Measurements from ENCODE around the gene PNISR.

Gene PNISR

DNA sequence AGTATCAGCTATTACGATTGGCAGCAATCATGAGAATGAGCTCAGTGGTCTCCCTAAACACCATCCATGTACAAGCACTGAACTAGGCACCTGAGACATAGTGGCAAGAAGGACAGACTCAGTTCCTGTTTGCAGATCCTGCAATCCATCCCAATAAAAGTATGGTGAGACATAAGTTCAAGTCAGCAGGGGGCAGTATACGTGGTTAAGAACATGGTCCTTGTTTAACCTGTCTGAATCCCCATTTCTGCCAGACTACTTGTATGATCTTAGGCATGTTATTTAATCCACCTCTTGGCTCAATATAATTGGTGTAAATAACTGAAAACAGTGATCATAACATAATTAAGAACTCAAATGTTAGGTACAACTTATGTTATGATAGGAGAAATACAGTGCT lies 33.2 kb upstream of the PNISR start:
- Histone ChIP-seq H2AFZ (no peak overlapping the region), H3K4me2 (ENCODE audit: low read length) (no peak overlapping the region), H3K27me3 (ENCODE audit: control insufficient read depth, insufficient read depth, low read length) (no peaks in the 10 kb centered on the region), H3K36me3 (ENCODE audit: control insufficient read depth, insufficient read depth, low read length) (no peaks in the 10 kb centered on the region), H3K79me2 (no peaks in the 10 kb centered on the region), H3K4me1 (no peaks in the 10 kb centered on the region), H3K4me3 (ENCODE audit: low read depth, low read length) (no peak overlapping the region), H3K9me3 (ENCODE audit: control insufficient read depth, low read length) (no peaks in the 10 kb centered on the region), H3K9ac (no peak overlapping the region), H3K27ac (no peak overlapping the region)
- TF ChIP-seq, protein P1, sequence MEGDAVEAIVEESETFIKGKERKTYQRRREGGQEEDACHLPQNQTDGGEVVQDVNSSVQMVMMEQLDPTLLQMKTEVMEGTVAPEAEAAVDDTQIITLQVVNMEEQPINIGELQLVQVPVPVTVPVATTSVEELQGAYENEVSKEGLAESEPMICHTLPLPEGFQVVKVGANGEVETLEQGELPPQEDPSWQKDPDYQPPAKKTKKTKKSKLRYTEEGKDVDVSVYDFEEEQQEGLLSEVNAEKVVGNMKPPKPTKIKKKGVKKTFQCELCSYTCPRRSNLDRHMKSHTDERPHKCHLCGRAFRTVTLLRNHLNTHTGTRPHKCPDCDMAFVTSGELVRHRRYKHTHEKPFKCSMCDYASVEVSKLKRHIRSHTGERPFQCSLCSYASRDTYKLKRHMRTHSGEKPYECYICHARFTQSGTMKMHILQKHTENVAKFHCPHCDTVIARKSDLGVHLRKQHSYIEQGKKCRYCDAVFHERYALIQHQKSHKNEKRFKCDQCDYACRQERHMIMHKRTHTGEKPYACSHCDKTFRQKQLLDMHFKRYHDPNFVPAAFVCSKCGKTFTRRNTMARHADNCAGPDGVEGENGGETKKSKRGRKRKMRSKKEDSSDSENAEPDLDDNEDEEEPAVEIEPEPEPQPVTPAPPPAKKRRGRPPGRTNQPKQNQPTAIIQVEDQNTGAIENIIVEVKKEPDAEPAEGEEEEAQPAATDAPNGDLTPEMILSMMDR (IDR thresholded peaks at IDR 0.05) = no peak

DNA sequence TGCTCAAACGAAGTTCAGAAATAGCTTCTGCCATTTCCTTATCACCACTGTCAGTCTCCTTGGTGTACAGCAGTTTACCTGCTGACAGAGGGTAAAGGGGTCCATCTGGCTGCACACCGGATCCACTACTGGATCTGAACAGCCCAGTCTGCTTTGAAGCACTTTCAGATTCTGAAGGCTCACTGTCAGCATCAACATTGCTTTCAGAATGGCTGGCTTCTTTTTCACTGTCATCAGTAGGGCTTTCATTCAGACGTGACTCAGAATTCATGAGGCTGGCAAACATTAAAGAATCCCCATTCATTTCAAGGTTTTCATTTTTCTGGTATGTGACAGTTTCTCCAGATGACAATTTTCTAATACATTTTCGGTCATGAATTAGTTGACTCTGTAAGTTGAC lies 21.0 kb upstream of the PNISR start:
- Histone ChIP-seq H2AFZ (no peak overlapping the region), H3K79me2 (peaks cover 15% of the 10 kb centered on the region), H3K27ac (no peak overlapping the region), H3K36me3 (ENCODE audit: control insufficient read depth, insufficient read depth, low read length) (no peaks in the 10 kb centered on the region), H3K4me3 (ENCODE audit: low read depth, low read length) (no peak overlapping the region), H3K4me1 (no peaks in the 10 kb centered on the region), H3K9me3 (ENCODE audit: control insufficient read depth, low read length) (no peaks in the 10 kb centered on the region), H3K4me2 (ENCODE audit: low read length) (no peak overlapping the region), H3K27me3 (ENCODE audit: control insufficient read depth, insufficient read depth, low read length) (no peaks in the 10 kb centered on the region), H3K9ac (no peak overlapping the region)
- TF ChIP-seq, protein P1 (IDR thresholded peaks at IDR 0.05) = no peak

DNA sequence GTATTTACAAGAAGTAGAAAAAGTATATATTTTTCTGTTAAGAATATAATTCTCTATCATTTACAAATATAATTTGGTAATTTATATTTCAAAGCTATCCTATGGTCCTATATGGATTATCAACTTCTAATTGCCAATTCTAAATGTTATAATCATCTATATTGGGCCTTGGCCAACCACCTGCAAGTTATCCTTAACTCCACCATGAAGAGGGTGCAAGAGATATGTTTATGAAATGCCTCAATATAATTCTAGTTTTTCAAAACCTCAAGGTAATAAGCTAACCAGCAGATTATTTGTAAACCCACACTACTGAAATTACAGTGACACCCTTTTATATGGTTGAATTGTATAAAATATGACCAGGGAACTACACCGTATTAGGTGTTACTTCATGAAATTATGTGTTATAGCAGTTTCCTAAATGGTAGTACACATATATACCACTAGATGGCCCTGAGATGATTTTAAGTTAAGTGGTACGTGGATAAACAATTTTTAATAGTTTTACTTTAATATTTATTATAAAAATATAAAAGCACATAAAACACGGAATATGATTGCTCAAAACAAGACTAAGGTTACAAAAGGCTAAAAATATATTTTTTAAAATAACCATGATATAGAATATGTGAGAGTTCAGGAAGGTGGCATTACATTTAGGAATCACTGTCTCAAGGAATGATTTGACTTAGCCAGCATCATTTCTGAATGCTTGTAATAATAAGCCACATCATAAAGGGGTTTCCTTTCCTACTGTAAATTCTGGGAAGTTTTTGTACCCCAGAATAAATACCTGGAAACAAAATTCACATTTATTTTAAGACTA lies 9.8 kb upstream of the PNISR start:
- no peak overlapping the region for H3K4me2 ChIP-seq (ENCODE audit: low read length)
- H3K9me3 ChIP-seq (ENCODE audit: control insufficient read depth, low read length) = no peaks in the 10 kb centered on the region
- no peaks in the 10 kb centered on the region for H3K27me3 ChIP-seq (ENCODE audit: control insufficient read depth, insufficient read depth, low read length)
- H3K9ac ChIP-seq = no peak overlapping the region
- peaks cover 11% of the 10 kb centered on the region for H3K4me1 ChIP-seq
- H3K27ac ChIP-seq = no peak overlapping the region
- H3K4me3 ChIP-seq (ENCODE audit: low read depth, low read length) = no peak overlapping the region
- TF ChIP-seq, protein P1 (IDR thresholded peaks at IDR 0.05) = peak; percentile 67
- no peak overlapping the region for H2AFZ ChIP-seq
- no peaks in the 10 kb centered on the region for H3K79me2 ChIP-seq
- no peaks in the 10 kb centered on the region for H3K36me3 ChIP-seq (ENCODE audit: control insufficient read depth, insufficient read depth, low read length)

DNA sequence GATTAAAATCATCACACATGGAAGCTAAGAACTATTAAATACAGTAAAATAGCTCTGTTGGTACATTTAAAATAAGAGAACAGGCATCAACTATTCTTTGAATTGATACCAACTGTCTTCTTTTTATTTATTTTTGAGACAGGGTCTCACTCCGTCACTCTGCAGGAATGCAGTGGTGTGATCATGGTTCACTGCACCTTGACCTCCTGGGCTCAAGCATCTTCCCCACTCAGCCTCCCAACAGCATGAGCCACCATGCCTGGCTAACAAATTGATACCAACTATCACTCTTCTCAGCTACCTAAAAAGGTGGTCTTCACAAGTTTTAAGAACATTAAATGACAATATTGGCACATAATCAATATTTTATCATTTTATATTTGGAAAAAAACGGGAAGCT lies 7.8 kb upstream of the PNISR start:
- TF ChIP-seq, protein P1 (IDR thresholded peaks at IDR 0.05) = no peak
- no peak overlapping the region for H3K27ac ChIP-seq
- H3K4me1 ChIP-seq = peaks cover 11% of the 10 kb centered on the region
- H2AFZ ChIP-seq = no peak overlapping the region
- no peak overlapping the region for H3K4me2 ChIP-seq (ENCODE audit: low read length)
- H3K27me3 ChIP-seq (ENCODE audit: control insufficient read depth, insufficient read depth, low read length) = no peaks in the 10 kb centered on the region
- peaks cover under 1% of the 10 kb centered on the region for H3K79me2 ChIP-seq
- H3K9ac ChIP-seq = no peak overlapping the region
- no peak overlapping the region for H3K4me3 ChIP-seq (ENCODE audit: low read depth, low read length)
- H3K36me3 ChIP-seq (ENCODE audit: control insufficient read depth, insufficient read depth, low read length) = no peaks in the 10 kb centered on the region
- H3K9me3 ChIP-seq (ENCODE audit: control insufficient read depth, low read length) = no peaks in the 10 kb centered on the region

DNA sequence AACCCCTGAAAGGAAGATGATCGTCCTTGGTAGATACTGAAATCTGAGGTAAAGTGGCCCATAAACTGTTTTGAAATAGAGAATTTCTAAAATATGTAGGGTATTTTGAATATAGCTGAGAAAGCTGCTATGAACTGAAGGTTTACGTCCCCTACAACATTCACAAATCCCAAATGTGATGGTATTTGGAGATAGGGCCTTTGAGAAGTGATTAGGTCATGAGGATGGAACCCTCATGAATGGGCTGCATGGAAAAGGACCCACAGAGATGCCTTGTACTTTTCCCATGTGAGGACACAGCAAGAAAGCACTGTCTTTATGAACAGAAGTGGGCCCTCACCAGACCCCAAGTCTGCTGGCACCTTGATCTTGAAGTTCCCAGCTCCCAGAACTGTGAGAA lies 6.8 kb upstream of the PNISR start:
- no peak overlapping the region for H3K4me2 ChIP-seq (ENCODE audit: low read length)
- no peak overlapping the region for H2AFZ ChIP-seq
- H3K27me3 ChIP-seq (ENCODE audit: control insufficient read depth, insufficient read depth, low read length) = no peaks in the 10 kb centered on the region
- TF ChIP-seq, protein P1 (IDR thresholded peaks at IDR 0.05) = no peak
- H3K79me2 ChIP-seq = peaks cover 2% of the 10 kb centered on the region
- no peak overlapping the region for H3K27ac ChIP-seq
- H3K36me3 ChIP-seq (ENCODE audit: control insufficient read depth, insufficient read depth, low read length) = no peaks in the 10 kb centered on the region
- H3K4me3 ChIP-seq (ENCODE audit: low read depth, low read length) = no peak overlapping the region
- H3K4me1 ChIP-seq = peaks cover 16% of the 10 kb centered on the region
- H3K9me3 ChIP-seq (ENCODE audit: control insufficient read depth, low read length) = no peaks in the 10 kb centered on the region
- no peak overlapping the region for H3K9ac ChIP-seq

Measured in parathyroid adenoma (tissue), 2 donors.